GM23248 (cell line): ENCODE measurements around the gene IL18BP.

Source experiments
- EZH2 ChIP-seq: fragments of 200-600 bp; sonication (generic); IDR thresholded peaks from 2 replicates; pipeline ENCODE4 v1.6.1; 2018; ENCODE audit warnings: antibody characterized with exemption, mild to moderate bottlenecking; ENCODE audit not compliant: insufficient read depth, poor library complexity, severe bottlenecking
- EZH2phosphoT487 ChIP-seq: fragments of 200-600 bp; sonication (generic); IDR thresholded peaks from 2 replicates; pipeline ENCODE4 v1.6.1; 2018; ENCODE audit warnings: antibody characterized with exemption, moderate library complexity, mild to moderate bottlenecking, low read depth; ENCODE audit not compliant: insufficient read depth

DNA sequence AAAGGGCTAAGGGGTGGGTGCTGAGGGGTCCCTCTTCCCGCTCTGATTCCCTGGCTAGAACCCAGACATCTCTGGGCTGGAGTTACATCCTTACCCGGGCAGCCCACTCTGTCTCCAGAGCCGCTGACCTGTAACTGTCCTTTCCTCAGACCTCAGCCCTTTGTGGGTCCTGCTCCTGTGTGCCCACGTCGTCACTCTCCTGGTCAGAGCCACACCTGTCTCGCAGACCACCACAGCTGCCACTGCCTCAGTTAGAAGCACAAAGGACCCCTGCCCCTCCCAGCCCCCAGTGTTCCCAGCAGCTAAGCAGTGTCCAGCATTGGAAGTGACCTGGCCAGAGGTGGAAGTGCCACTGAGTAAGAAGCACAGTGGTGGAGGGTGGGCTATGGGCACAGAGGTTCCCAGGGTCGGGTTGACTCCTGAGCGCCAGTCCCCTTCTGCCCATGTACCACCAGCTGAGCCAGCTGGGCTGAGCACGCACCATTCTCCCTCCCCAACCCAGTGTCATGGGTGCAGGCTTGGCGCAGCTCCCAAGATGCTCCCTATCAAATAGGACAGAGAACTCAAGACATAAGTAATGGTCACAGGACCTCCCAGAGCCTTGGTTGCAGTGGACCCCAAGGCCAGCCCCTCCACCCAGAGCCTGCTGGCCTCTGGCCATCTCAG, 1.6 kb downstream of the IL18BP start:
- no peak for TF ChIP-seq EZH2
- no peak for TF ChIP-seq EZH2phosphoT487
